Progenitor cell of endocrine pancreas (in vitro differentiated cells): ENCODE results near the gene ATP6V1B1. TPM values are rescaled to one million over a fixed set of nuclear protein-coding genes. Genes with fewer than 3 reads are reported as not detected.

Experiments
- DNase-seq: peaks from one replicate; pipeline ENCODE4 v3.0.0; 2021; ENCODE audit warnings: low spot score; ENCODE audit not compliant: unreplicated experiment
- H3K27ac Mint-ChIP-seq: 2 replicates; pipeline ENCODE4 v1.8.0; 2021; ENCODE audit warnings: mild to moderate bottlenecking, moderate library complexity, mixed read lengths
- H3K27me3 Mint-ChIP-seq: 2 replicates; pipeline ENCODE4 v1.8.0; 2021; ENCODE audit warnings: mixed read lengths
- H3K36me3 Mint-ChIP-seq: 2 replicates; pipeline ENCODE4 v1.8.0; 2022; ENCODE audit warnings: mixed read lengths; ENCODE audit not compliant: insufficient read depth
- H3K4me1 Mint-ChIP-seq: 2 replicates; pipeline ENCODE4 v1.8.0; 2021; ENCODE audit warnings: low read depth, mixed read lengths
- H3K4me3 Mint-ChIP-seq: 2 replicates; pipeline ENCODE4 v1.8.0; 2021; ENCODE audit warnings: low read depth, mild to moderate bottlenecking, moderate library complexity, mixed read lengths
- H3K9me3 Mint-ChIP-seq: 2 replicates; pipeline ENCODE4 v1.8.0; 2021; ENCODE audit warnings: low read depth, mixed read lengths
- total RNA-seq: library from RNA; stranded (reverse); gene quantifications from 2 replicates; pipeline ENCODE4 v1.2.1, GENCODE V29; 2021
- TF ChIP-seq, protein P1 (sequence below): fragments of 200-600 bp; sonication (generic); IDR thresholded peaks from one replicate; pipeline ENCODE4 v1.5.0; 2021; ENCODE audit warnings: antibody characterized with exemption, mild to moderate bottlenecking; ENCODE audit not compliant: unreplicated experiment

ATP6V1B1 gene
- total RNA-seq, 1 donor from 2014 or later = not detected

DNA sequence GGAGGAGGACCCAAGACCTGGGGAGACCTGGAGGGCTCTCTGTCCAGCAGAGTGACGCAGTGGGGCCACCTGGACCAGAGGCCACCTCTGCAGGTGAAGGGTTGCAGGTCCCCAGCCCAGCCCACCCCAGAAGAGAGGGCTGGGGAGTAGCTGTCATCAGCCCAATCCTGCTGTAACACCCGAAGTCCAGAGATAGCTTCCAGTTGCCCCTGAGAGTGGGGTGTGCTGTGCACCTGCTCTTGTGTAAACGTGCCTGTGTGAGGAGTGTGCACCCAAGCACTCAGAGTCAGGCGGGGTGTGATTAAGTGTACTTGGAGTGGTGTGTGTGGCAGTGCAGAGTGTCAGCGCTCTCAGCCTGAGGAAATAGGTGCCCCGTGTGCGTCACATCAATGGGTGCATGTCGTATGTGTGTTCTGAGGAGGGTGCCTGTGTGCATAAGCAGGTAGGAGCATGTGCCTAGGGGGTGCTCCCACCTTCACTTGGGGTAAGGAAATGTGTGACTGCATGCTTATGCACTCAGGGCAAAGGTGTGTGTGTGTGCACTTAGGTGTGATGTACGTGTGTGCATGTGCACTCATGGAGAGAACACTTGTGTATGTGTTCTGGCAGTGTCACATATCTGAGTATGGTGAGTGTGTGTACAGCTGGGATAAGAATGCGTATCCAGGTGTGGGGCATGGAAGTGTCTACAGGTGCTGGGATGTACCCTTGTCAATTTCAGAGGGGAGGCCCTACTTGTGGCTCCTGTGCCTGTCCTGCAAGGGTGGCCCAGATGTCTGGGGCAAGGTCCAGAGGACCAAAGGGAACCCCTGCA is 672 bp downstream of the ATP6V1B1 start:
- H3K4me3 Mint-ChIP-seq = no peak overlapping the region
- DNase-seq = peak; percentile 1
- H3K27ac Mint-ChIP-seq = no peak overlapping the region
- TF ChIP-seq, protein P1, sequence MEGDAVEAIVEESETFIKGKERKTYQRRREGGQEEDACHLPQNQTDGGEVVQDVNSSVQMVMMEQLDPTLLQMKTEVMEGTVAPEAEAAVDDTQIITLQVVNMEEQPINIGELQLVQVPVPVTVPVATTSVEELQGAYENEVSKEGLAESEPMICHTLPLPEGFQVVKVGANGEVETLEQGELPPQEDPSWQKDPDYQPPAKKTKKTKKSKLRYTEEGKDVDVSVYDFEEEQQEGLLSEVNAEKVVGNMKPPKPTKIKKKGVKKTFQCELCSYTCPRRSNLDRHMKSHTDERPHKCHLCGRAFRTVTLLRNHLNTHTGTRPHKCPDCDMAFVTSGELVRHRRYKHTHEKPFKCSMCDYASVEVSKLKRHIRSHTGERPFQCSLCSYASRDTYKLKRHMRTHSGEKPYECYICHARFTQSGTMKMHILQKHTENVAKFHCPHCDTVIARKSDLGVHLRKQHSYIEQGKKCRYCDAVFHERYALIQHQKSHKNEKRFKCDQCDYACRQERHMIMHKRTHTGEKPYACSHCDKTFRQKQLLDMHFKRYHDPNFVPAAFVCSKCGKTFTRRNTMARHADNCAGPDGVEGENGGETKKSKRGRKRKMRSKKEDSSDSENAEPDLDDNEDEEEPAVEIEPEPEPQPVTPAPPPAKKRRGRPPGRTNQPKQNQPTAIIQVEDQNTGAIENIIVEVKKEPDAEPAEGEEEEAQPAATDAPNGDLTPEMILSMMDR = no peak
- H3K36me3 Mint-ChIP-seq = no peaks in the 10 kb centered on the region
- H3K4me1 Mint-ChIP-seq = peaks cover 21% of the 10 kb centered on the region
- peaks cover 48% of the 10 kb centered on the region for H3K27me3 Mint-ChIP-seq
- H3K9me3 Mint-ChIP-seq = no peaks in the 10 kb centered on the region

DNA sequence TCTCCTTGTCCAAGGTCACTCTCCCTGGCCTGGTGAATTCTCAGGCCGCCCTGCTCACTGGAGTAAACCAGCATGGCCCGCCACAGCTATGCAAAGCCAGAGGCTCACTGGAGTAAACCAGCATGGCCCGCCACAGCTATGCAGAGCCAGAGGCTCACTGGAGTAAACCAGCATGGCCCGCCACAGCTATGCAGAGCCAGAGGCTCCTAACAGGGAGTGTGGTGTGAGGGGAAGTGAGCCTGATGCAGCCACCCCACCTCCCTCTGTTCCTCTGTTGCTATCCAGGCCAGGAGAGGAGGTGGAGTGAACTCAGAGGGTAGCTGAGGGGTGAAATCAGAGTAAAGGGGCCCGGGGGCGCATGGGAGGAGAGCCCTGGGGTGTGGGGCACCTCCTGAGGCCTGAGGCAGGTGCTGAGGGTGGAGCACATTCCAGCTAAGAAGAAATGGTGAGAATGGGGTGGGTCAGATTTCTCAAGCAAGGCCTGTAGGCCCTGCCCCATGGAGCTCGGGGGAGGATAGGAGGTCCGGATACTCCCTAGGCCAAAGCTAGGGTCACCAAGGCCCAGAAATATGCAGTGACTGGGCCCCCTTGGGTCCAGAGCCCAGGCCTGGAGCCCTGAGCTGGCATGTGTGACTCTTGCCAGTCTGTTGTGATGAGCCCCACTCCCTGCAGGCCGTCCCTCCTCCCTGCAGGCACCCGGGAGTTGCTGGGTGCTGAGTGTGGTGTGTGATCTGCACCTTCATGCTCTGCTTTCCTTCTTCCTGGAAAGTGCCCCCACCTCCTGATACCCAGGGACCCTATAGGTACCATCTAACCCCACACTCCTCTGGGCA is 1.5 kb downstream of the ATP6V1B1 start:
- Mint-ChIP-seq H3K27ac (peak overlapping the region; percentile 88), H3K4me3 (no peak overlapping the region), H3K36me3 (no peaks in the 10 kb centered on the region), H3K27me3 (peaks cover 52% of the 10 kb centered on the region), H3K9me3 (no peaks in the 10 kb centered on the region), H3K4me1 (peaks cover 21% of the 10 kb centered on the region)
- TF ChIP-seq, protein P1 = no peak
- DNase-seq = no peak

DNA sequence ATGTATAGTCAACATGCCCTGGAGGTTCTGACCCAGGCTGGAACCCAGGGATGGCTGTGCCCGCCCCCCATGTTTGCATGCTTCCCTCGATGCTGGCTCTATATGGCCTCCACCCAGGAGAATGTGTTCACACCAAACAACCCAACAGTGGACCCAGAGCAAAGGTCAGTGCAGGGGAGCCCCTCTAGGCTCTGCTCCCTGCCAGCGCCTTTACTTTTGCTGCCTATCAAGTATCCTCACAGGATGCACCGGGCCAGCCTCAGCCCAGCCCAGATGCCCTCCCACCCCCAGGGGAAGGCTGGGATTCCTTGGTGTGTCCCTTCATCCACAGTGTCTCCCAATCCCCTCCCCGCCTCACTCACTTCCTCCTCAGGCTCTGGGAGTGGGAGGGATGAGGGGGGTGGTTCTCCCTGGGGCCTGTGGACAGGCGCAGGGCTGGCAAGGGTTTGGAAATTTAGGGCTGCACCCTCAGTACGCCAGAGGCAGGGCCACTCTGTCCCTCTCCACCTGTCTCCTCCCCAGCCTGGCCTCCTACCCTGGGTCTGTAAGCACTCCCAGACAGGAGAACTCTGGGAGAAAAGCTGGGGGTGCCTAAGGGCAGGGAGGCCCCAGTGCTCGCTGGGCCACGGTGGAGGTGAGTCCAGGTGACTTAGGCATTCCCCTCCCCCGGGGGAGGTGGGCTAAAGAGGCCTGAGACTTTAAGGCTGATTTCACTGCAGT is 2.3 kb downstream of the ATP6V1B1 start:
- Mint-ChIP-seq H3K36me3 (no peaks in the 10 kb centered on the region), H3K9me3 (no peaks in the 10 kb centered on the region), H3K4me3 (no peak overlapping the region), H3K4me1 (peaks cover 21% of the 10 kb centered on the region), H3K27ac (no peak overlapping the region), H3K27me3 (peaks cover 57% of the 10 kb centered on the region)
- DNase-seq = no peak
- TF ChIP-seq, protein P1 = no peak

DNA sequence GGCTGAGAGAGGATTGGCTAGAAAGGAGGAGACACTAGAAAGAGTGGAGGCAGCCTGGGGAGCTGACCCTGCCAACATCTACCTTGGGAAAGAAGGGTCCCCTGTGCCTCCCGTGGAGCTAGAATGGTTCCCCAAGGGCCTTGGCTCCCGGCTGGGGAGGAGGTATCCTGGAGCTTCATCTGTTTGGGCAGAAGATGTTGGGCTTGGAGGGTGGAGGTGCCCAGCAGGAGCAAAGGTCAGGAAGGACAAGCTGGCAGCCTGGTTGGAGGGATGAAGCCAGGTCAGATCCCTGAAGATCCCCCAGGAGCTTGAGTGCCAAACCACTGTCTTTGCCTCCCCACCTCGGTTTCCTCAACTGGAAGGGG is 2.9 kb downstream of the ATP6V1B1 start:
- H3K4me3 Mint-ChIP-seq = no peak overlapping the region
- no peak for DNase-seq
- H3K9me3 Mint-ChIP-seq = no peaks in the 10 kb centered on the region
- H3K27me3 Mint-ChIP-seq = peaks cover 53% of the 10 kb centered on the region
- peaks cover 21% of the 10 kb centered on the region for H3K4me1 Mint-ChIP-seq
- H3K27ac Mint-ChIP-seq = no peak overlapping the region
- TF ChIP-seq, protein P1 = no peak
- no peaks in the 10 kb centered on the region for H3K36me3 Mint-ChIP-seq
